HCT116 (cell line): ENCODE measurements around the gene PACSIN2. TPM values are rescaled to one million over a fixed set of nuclear protein-coding genes. Genes with fewer than 3 reads are reported as not detected.

Source experiments
- ATAC-seq: fragments of 200-7000 bp; cut with Tn5 transposase; 2 replicates; pipeline ENCODE4 v1.9.1; 2020; ENCODE audit warnings: mild to moderate bottlenecking, moderate library complexity
- BruUV-seq: library from RNA; stranded (reverse); fragments of 400-500 nt; replicated peaks from 2 replicates; lab custom pipeline; 2021; lab: Mats Ljungman, UMichigan
- CTCF ChIA-PET: fragments of 300-600 bp; sonication (Branson Sonifier 250); formaldehyde crosslinking; loops from one replicate; lab custom pipeline; 2021; ENCODE audit warnings: antibody characterized with exemption; lab: Charles Lee
- POLR2A ChIA-PET: fragments of 300-600, 350-600 bp; sonication (Branson Sonifier 250); formaldehyde crosslinking; loops from one replicate; lab custom pipeline; 2021; ENCODE audit warnings: antibody characterized with exemption; lab: Charles Lee
- RAD21 ChIA-PET, 2 experiments: fragments of 300-600 bp; sonication (Branson Sonifier 250); formaldehyde crosslinking; loops; one replicate each; lab custom pipeline; 2023; ENCODE audit warnings: low total read pairs in 2 of 2; ENCODE audit not compliant: uncharacterized antibody in 2 of 2, unreplicated experiment in 2 of 2, low non-redundant PET in 1 of 2; lab: Charles Lee
- DNase-seq: peaks from one replicate; pipeline ENCODE4 v3.0.0-alpha.2; 2010; ENCODE audit warnings: low read depth, low spot score
- H2AFZ ChIP-seq: fragments of 200-600 bp; shearing (Covaris generic), sonication (generic); 2 replicates; pipeline ENCODE4 v1.6.1; 2017; ENCODE audit warnings: low read depth, mixed run types, mixed read lengths, antibody characterized with exemption, low read length; ENCODE audit not compliant: poor library complexity, severe bottlenecking
- H3K27ac ChIP-seq: 2 replicates; pipeline ENCODE4 v1.5.1; 2012; ENCODE audit warnings: low read depth, low read length
- H3K27me3 ChIP-seq: fragments of 200-600 bp; sonication (generic); 2 replicates; pipeline ENCODE4 v1.6.1; 2016; ENCODE audit warnings: mixed run types, low read length, mixed read lengths; ENCODE audit not compliant: insufficient read depth
- H3K36me3 ChIP-seq, 2 experiments: fragments of 200-500 bp in 1 of 2; fragments of 200-600 bp in 1 of 2; sonication (Bioruptor generic) in 1 of 2; sonication (generic) in 1 of 2; 2 replicates each; pipeline versions ENCODE4 v1.5.1 to v1.6.1; 2014 to 2016; ENCODE audit warnings: low read length in 2 of 2, inconsistent platforms in 1 of 2, mixed read lengths in 1 of 2, mixed run types in 1 of 2; ENCODE audit not compliant: insufficient read depth in 2 of 2, control insufficient read depth in 1 of 2
- H3K4me1 ChIP-seq, 2 experiments: fragments of 200-600 bp in 1 of 2; sonication (generic) in 1 of 2; 2 replicates each; pipeline versions ENCODE4 v1.5.1 to v1.6.1; 2012 to 2017; ENCODE audit warnings: low read length in 2 of 2, inconsistent platforms in 1 of 2, mild to moderate bottlenecking in 1 of 2, mixed read lengths in 1 of 2, mixed run types in 1 of 2, moderate library complexity in 1 of 2; ENCODE audit not compliant: insufficient read depth in 2 of 2, control insufficient read depth in 1 of 2
- H3K4me2 ChIP-seq: fragments of 200-600 bp; sonication (generic); 2 replicates; pipeline ENCODE4 v1.6.1; 2017; ENCODE audit warnings: mixed run types, low read length, mixed read lengths
- H3K4me3 ChIP-seq, 2 experiments: fragments of 200-600 bp in 1 of 2; sonication (generic) in 1 of 2; replicated peaks in 1 of 2; 2 replicates each; pipeline ENCODE4 v1.5.1; 2011 to 2016; ENCODE audit warnings: low read length in 2 of 2, control low read depth in 1 of 2, low read depth in 1 of 2, mild to moderate bottlenecking in 1 of 2, mixed read lengths in 1 of 2, mixed run types in 1 of 2
- H3K79me2 ChIP-seq: fragments of 200-600 bp; sonication (generic); 2 replicates; pipeline ENCODE4 v1.6.1; 2017; ENCODE audit warnings: mild to moderate bottlenecking, mixed run types, low read length, moderate library complexity, mixed read lengths; ENCODE audit not compliant: insufficient read depth
- H3K9ac ChIP-seq: fragments of 200-600 bp; sonication (generic); 2 replicates; pipeline ENCODE4 v1.6.1; 2016; ENCODE audit warnings: low read length, mixed read lengths
- H3K9me2 ChIP-seq: fragments of 200-600 bp; sonication (generic), shearing (Covaris generic); 2 replicates; pipeline ENCODE4 v1.6.1; 2017; ENCODE audit warnings: mixed run types, mild to moderate bottlenecking, moderate library complexity; ENCODE audit not compliant: insufficient read depth
- H3K9me3 ChIP-seq, 2 experiments: fragments of 200-500 bp in 1 of 2; fragments of 200-600 bp in 1 of 2; sonication (Bioruptor generic) in 1 of 2; sonication (generic) in 1 of 2; 2 replicates each; pipeline ENCODE4 v1.6.1; 2014 to 2017; ENCODE audit warnings: low read length in 2 of 2, mixed read lengths in 2 of 2, inconsistent platforms in 1 of 2, low read depth in 1 of 2, mild to moderate bottlenecking in 1 of 2, mixed run types in 1 of 2, moderate library complexity in 1 of 2; ENCODE audit not compliant: control insufficient read depth in 1 of 2, insufficient read depth in 1 of 2
- H4K20me1 ChIP-seq: fragments of 200-600 bp; sonication (generic), shearing (Covaris generic); 2 replicates; pipeline ENCODE4 v1.6.1; 2017; ENCODE audit warnings: mixed run types, mild to moderate bottlenecking, moderate library complexity; ENCODE audit not compliant: insufficient read depth
- CEBPB ChIP-seq: IDR thresholded peaks from 2 replicates; pipeline ENCODE4 v1.6.1; 2012; ENCODE audit warnings: low read depth
- CTCF ChIP-seq, 3 experiments: fragments of 200-600 bp in 1 of 3; sonication (generic) in 1 of 3; IDR thresholded peaks in 2 of 3; conservative IDR thresholded peaks in 1 of 3; 2 replicates each; pipeline ENCODE4 v1.5.1; 2012 to 2017; ENCODE audit warnings: low read depth in 2 of 3, low read length in 2 of 3, antibody characterized with exemption in 1 of 3, borderline replicate concordance in 1 of 3, control low read depth in 1 of 3, mild to moderate bottlenecking in 1 of 3, mixed read lengths in 1 of 3, mixed run types in 1 of 3, moderate library complexity in 1 of 3; ENCODE audit not compliant: insufficient read depth in 1 of 3
- RAD21 ChIP-seq: IDR thresholded peaks from 2 replicates; pipeline ENCODE4 v1.6.1; 2012; ENCODE audit warnings: low read depth, mild to moderate bottlenecking
- SP1 ChIP-seq: IDR thresholded peaks from 2 replicates; pipeline ENCODE4 v1.6.1; 2012; ENCODE audit warnings: low read depth
- ZNF274 ChIP-seq: fragments of 200-500 bp; sonication (Bioruptor generic); IDR thresholded peaks from 2 replicates; pipeline ENCODE4 v1.6.1; 2014; ENCODE audit warnings: mild to moderate bottlenecking, low read depth, low read length, inconsistent platforms
- intact Hi-C: fragments of 100-400 bp; cut with micrococcal nuclease; formaldehyde crosslinking; loops from 2 replicates; pipeline ENCODE4 v1.10.0; 2022
- total RNA-seq: library from RNA; stranded (reverse); gene quantifications from one replicate; pipeline ENCODE4 v1.2.1, GENCODE V29; 2021; ENCODE audit not compliant: unreplicated experiment

Gene PACSIN2
- total RNA-seq, 1 experiment from 2014 or later, result 48.2 TPM

DNA sequence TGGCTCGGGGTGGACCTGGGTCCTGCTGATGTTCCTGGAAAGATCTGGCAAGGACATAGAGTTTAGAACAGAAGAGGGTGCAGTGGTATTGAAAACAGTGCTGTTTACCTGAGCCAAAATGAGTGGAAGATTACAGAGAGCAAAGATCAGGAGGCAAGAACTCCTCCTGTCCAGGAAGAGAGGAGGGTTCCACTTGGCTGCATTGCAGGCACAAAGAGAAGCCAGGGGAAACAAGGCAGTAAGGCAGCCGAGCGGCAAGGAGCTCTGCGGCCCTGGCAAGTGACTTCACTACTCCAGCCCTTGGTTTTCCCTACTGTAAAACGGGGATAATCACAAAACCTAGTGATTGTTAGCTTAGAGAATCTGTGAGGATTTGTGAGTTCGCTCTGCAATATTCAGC is 3.7 kb upstream of the PACSIN2 start:
- no peak overlapping the region for H3K27ac ChIP-seq
- H3K27me3 ChIP-seq, result no peaks in the 10 kb centered on the region
- no peaks in the 10 kb centered on the region for H3K9me3 ChIP-seq
- H3K4me2 ChIP-seq, result no peak overlapping the region; the same call in 1 of the 2 replicates
- TF ChIP-seq RAD21, result peak; percentile 25; the same call in 1 of the 2 replicates
- no peak for TF ChIP-seq CEBPB
- TF ChIP-seq ZNF274, result no peak
- 0 out of 6 replicates have a peak, but pooled peaks of 1 of the 3 experiments have one; percentile 2 for TF ChIP-seq CTCF (IDR thresholded peaks at IDR 0.05 in 2 of 3, conservative IDR thresholded peaks at IDR 0.05 in 1 of 3; ENCODE audit: borderline replicate concordance in 1 of 3, insufficient read depth in 1 of 3, low read depth in 2 of 3, low read length in 2 of 3)
- TF ChIP-seq SP1, result 0 out of 2 replicates have a peak, but pooled peaks have one; percentile 18
- TF ChIP-seq, all 23 proteins: peak for 3
- BruUV-seq, result no TSS peak
- Histone ChIP-seq H3K4me1 (peaks cover 23 to 26% of the 10 kb centered on the region in 2 experiments), H2AFZ (no peak overlapping the region), H3K36me3 (no peaks in the 10 kb centered on the region), H4K20me1 (no peaks in the 10 kb centered on the region), H3K4me3 (no peak overlapping the region), H3K9ac (no peak overlapping the region), H3K79me2 (peaks cover 10% of the 10 kb centered on the region), H3K9me2 (no peaks in the 10 kb centered on the region)
- intact Hi-C loops, result no loop called here
- RAD21 ChIA-PET, result no interaction called here
- POLR2A ChIA-PET, result interaction anchor here (1.3 to 1.6 kb wide), 2 partner anchors 10 to 72 kb away, joined by 3 read pairs; no protein-coding TSS in a partner anchor
- DNase-seq (no peak), ATAC-seq (no peak)
- CTCF ChIA-PET, result no interaction called here
